Heart right ventricle (tissue), 16 donors: ENCODE data around the gene KLF17. TPM values are rescaled to one million over a fixed set of nuclear protein-coding genes. Genes with fewer than 3 reads are reported as not detected.

Experiments
- ATAC-seq, 8 donors: fragments of 200-7000 bp; cut with Tn5 transposase; one replicate each; pipeline ENCODE4 v1.9.1; 2020; ENCODE audit warnings: mild to moderate bottlenecking in 8 of 8, moderate library complexity in 8 of 8, moderate number of reproducible peaks in 1 of 8
- DNase-seq, 2 donors: peaks; one replicate each; pipeline ENCODE4 v3.0.0-alpha.2; 2020
- H3K27ac ChIP-seq, 10 donors: fragments of 200-600 bp; sonication (generic) in 2 of 10; one replicate each; pipeline versions ENCODE4 v1.5.0 to v1.8.0; 2020 to 2022; ENCODE audit warnings: mild to moderate bottlenecking in 3 of 10
- H3K27me3 ChIP-seq, 7 donors: fragments of 200-600 bp; one replicate each; pipeline ENCODE4 v1.8.0; 2021 to 2022; ENCODE audit warnings: mild to moderate bottlenecking in 2 of 7
- H3K36me3 ChIP-seq, 9 donors: fragments of 200-600 bp; sonication (generic) in 1 of 9; one replicate each; pipeline versions ENCODE4 v1.5.0 to v1.8.0; 2020 to 2022; ENCODE audit warnings: mild to moderate bottlenecking in 2 of 9
- H3K4me1 ChIP-seq, 9 donors: fragments of 200-600 bp; sonication (generic) in 1 of 9; one replicate each; pipeline versions ENCODE4 v1.5.0 to v1.8.0; 2020 to 2022; ENCODE audit warnings: mild to moderate bottlenecking in 4 of 9
- H3K4me3 ChIP-seq, 10 donors: fragments of 200-600 bp; sonication (generic) in 2 of 10; one replicate each; pipeline versions ENCODE4 v1.5.0 to v1.8.0; 2020 to 2022; ENCODE audit warnings: mild to moderate bottlenecking in 7 of 10, moderate library complexity in 2 of 10
- H3K9me3 ChIP-seq, 11 donors: fragments of 200-600 bp in 10 of 11; sonication (generic) in 2 of 11; one replicate each; pipeline versions ENCODE4 v1.5.0 to v1.8.0; 2013 to 2022; ENCODE audit warnings: mild to moderate bottlenecking in 2 of 11, control low read depth in 1 of 11, moderate library complexity in 1 of 11
- CTCF ChIP-seq, 9 donors: fragments of 200-600 bp; sonication (generic) in 2 of 9; IDR thresholded peaks; one replicate each; pipeline versions ENCODE4 v1.5.0 to v1.8.0; 2021 to 2022; ENCODE audit warnings: antibody characterized with exemption in 9 of 9, mild to moderate bottlenecking in 5 of 9, moderate library complexity in 1 of 9
- WGBS, 2 donors: extraction: QIAGEN DNeasy Blood & Tissue Kit; methylation state at CpG; one replicate each; pipeline ENCODE4 v1.1.7; 2013; ENCODE audit warnings: inconsistent platforms in 1 of 2; 5-methylcytosine and 5-hydroxymethylcytosine counted together
- intact Hi-C, 10 donors: fragments of 100-400 bp; cut with DNase I; formaldehyde crosslinking; loops; one replicate each; pipeline versions ENCODE4 v1.11.1 to v1.14.2; 2022
- polyA plus RNA-seq, 2 donors: library from polyadenylated mRNA; stranded (reverse); fragments of 200-250 nt; gene quantifications; one replicate each; pipeline ENCODE4 v1.2.3, GENCODE V29; 2013
- total RNA-seq, 10 donors: library from RNA; stranded (reverse); fragmentation: NEBNext Ultra II Directional in 3 of 10; extraction: Animal tissue kit (Norgen Biotek cat#: 25700) in 3 of 10; gene quantifications; one replicate each; pipeline versions ENCODE4 v1.2.1 to v1.2.4, GENCODE V29; 2021 to 2023
- donor health status: Arrhythmogenic right ventricular cardiomyopathy.
- donor health status: ischemic (EF 13 %, LVEDD 7.1; RV severe dilation, severe dysfunction).
- donor health status: healthy with polysubstance abuse.
- donor health status: DM: no; HTN: yes; CAD: no.
- donor health status: DM: no; HTN: no; CAD: no.
- donor health status: ischemic (EF 25% LVEDD 6.9; RV normal size, moderate dysfunction).
- donor health status: ischemic (EF 25% LVEDD 5.7; RV mildly dilated, moderate dysfunction).
- donor health status: healthy.
- donor health status: DM: yes; HTN: yes; CAD: no.
- donor health status: Ischemic cardiomyopathy.
- donor health status: ischemic (EF 35%, LVEDD 5.7; RV mildly dilated, moderate dysfunction).
- donor health status: nonischemic (EF 11% LVEDD 7.7; RV severe dilation, severe dysfunction).
- donor health status: DM: yes; HTN: yes; CAD: no.
- donor health status: PGD.
- donor health status: ischemic (EF 29% LVEDD 5.4; RV normal size, mild dysfunction).
- donor health status: nonischemic (EF 23%, LVEDD 6.1; RV moderate dilation, normal function).

Gene KLF17
- total and polyA plus RNA-seq, 12 donors: 0.01 to 0.12 TPM; not detected in 10

GRCh38 chr1:44089371-44090048 lies 29.1 kb upstream of the KLF17 start:
- TF ChIP-seq CTCF (IDR thresholded peaks at IDR 0.05): no peak
- Histone ChIP-seq H3K27me3 (peaks cover 0 to 4% (median 0%) of the 10 kb centered on the region in 7 donors), H3K36me3 (no peaks in the 10 kb centered on the region), H3K4me3 (no peak overlapping the region), H3K27ac (peak overlapping the region in 5 of 10 donors; percentile 10 to 52 (median 31)), H3K4me1 (peaks cover 0 to 12% (median 0%) of the 10 kb centered on the region in 9 donors), H3K9me3 (peaks cover 0 to 17% (median 0%) of the 10 kb centered on the region in 11 donors)
- WGBS, 2 donors: 64 to 67% methylated on average over 13 of the region's 13 CpGs
- intact Hi-C loops: no loop called here
- ATAC-seq (peak in 7 of 8 donors; percentile 40 to 94 (median 88)), DNase-seq (peak in 1 of 2 donors; percentile 11)

- peaks cover 0 to 28% (median 0%) of the 10 kb centered on the region in 11 donors for H3K9me3 ChIP-seq
- intact Hi-C loops: no loop called here
- H3K4me3 ChIP-seq: no peak overlapping the region
- DNase-seq: no peak
- 70 to 75% methylated on average over 10 of the region's 10 CpGs for WGBS, 2 donors
- no peak for TF ChIP-seq CTCF (IDR thresholded peaks at IDR 0.05)
- peaks cover 0 to 12% (median 0%) of the 10 kb centered on the region in 9 donors for H3K4me1 ChIP-seq
- ATAC-seq: no peak
- no peaks in the 10 kb centered on the region for H3K36me3 ChIP-seq
- no peak overlapping the region for H3K27ac ChIP-seq
- H3K27me3 ChIP-seq: peaks cover 0 to 4% (median 0%) of the 10 kb centered on the region in 7 donors
Observed at GRCh38 chr1:44090429-44091252, 28.0 kb upstream of the KLF17 start.

- ATAC-seq: no peak
- H3K4me1 ChIP-seq: peaks cover 0 to 8% (median 0%) of the 10 kb centered on the region in 9 donors
- intact Hi-C loops: no loop called here
- no peak overlapping the region for H3K27ac ChIP-seq
- H3K4me3 ChIP-seq: no peak overlapping the region
- no peak for DNase-seq
- no peak for TF ChIP-seq CTCF (IDR thresholded peaks at IDR 0.05)
- WGBS, 2 donors: 74 to 85% methylated on average over 2 of the region's 2 CpGs
- H3K36me3 ChIP-seq: no peaks in the 10 kb centered on the region
- peaks cover 0 to 51% (median 0%) of the 10 kb centered on the region in 11 donors for H3K9me3 ChIP-seq
- peaks cover 0 to 2% (median 0%) of the 10 kb centered on the region in 7 donors for H3K27me3 ChIP-seq
Observed at GRCh38 chr1:44094047-44094446, 24.6 kb upstream of the KLF17 start.

GRCh38 chr1:44100183-44100868 lies 18.3 kb upstream of the KLF17 start:
- intact Hi-C loops: no loop called here
- Histone ChIP-seq H3K9me3 (peaks cover 0 to 26% (median 0%) of the 10 kb centered on the region in 11 donors), H3K4me3 (no peak overlapping the region), H3K36me3 (no peaks in the 10 kb centered on the region), H3K27ac (no peak overlapping the region), H3K4me1 (no peaks in the 10 kb centered on the region), H3K27me3 (peaks cover 0 to 13% (median 0%) of the 10 kb centered on the region in 7 donors)
- no peak for DNase-seq
- TF ChIP-seq CTCF (IDR thresholded peaks at IDR 0.05): no peak
- 87 to 95% methylated on average over 9 of the region's 9 CpGs for WGBS, 2 donors
- ATAC-seq: no peak
